ENCODE results near the gene DEUP1.

- TF ChIP-seq CTCF (IDR thresholded peaks at IDR 0.05) (no peak), POLR2A (IDR thresholded peaks at IDR 0.05) (no peak)
Observed at GRCh38 chr11:93396316-93396715, 65.8 kb downstream of the DEUP1 start.

All from uterus (tissue), 2 donors.